Endothelial cell of coronary artery (primary cell): Measurements from ENCODE around the gene BCLAF3. TPM values are rescaled to one million over a fixed set of nuclear protein-coding genes. Genes with fewer than 3 reads are reported as not detected.

ENCODE experiments used
- total RNA-seq: library from RNA; depleted of rRNA; stranded (reverse); fragments of >200 nt; gene quantifications from 2 replicates; pipeline ENCODE4 v1.2.3, GENCODE V29; 2014

Gene BCLAF3
- 3.3 and 5.5 TPM in 2 replicates for total RNA-seq

DNA sequence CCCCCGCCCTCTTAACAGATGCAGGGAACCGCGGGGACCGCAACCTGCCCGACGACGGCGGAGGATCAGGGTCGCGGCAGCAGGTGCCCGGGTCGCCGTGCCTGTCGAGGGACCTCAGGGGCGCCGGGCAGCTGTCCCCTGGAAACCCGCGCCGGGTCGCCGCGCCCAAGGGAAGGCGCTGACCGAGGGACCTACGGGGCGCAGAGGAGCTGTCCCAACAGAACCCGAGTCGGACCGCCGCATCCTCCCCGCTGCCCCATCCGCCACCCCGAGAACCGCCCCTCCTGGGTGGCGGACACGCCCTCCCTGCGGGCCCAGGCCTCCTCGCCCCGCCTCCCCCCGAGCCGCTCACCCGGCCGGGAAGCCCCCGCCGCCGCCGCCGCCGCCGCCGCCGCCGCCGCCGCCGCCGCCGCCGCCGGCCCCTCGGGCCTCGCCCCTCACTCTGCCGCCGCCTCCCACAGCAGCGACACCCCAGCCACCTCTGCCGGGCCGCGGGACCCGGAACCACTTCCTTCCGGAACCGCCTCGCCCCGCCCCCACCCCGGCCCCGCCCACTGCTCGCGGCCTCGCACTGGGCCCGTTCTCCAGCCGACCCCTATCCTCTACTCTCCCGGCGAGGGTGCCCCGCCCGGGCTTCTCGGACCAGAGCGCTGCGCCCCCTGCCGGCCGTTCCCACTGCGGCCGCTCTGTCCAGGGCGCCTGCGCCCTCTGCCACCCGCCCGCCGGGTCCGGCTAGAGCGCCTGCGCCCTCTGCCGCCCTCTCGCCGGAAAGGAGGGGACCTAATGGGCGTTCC is at the start of gene BCLAF3:
Gene BCLAF3 (minus strand): TSS at position 506 of the 794 bp plus-strand sequence. CDS start 20,797 bp downstream, outside the sequence.

Other genes starting within 250 kb of the BCLAF3 start
- gene SH3KBP1, start 103.5 kb downstream of the BCLAF3 start, total RNA-seq, result 8.9 and 14.3 TPM in 2 replicates
- 0.36 TPM in 1 of 2 replicates, not detected in the other for gene MAP7D2, start 125.8 kb upstream of the BCLAF3 start, total RNA-seq
- gene EIF1AX, start 150.8 kb upstream of the BCLAF3 start, total RNA-seq, result 23.3 and 33.2 TPM in 2 replicates